LNCAP (cell line): ENCODE data around the gene TGDS.

ENCODE experiments used
- CTCF ChIP-seq: fragments of 450-650 bp; IDR thresholded peaks from 2 replicates; pipeline ENCODE4 v1.5.1; 2017; ENCODE audit warnings: mild to moderate bottlenecking

Gene TGDS

GRCh38 chr13:94595950-94596574, at the start of gene TGDS:
Gene TGDS, minus strand, starts transcription at chr13:94596152. Its CDS starts 16 bp downstream, at chr13:94596136.
- TF ChIP-seq CTCF = no peak

- TF ChIP-seq CTCF = no peak
These were observed 45.5 kb upstream of the TGDS start for GRCh38 chr13:94641409-94641941.

- TF ChIP-seq CTCF = no peak
These were observed 44.8 kb upstream of the TGDS start for GRCh38 chr13:94640721-94641120.

DNA sequence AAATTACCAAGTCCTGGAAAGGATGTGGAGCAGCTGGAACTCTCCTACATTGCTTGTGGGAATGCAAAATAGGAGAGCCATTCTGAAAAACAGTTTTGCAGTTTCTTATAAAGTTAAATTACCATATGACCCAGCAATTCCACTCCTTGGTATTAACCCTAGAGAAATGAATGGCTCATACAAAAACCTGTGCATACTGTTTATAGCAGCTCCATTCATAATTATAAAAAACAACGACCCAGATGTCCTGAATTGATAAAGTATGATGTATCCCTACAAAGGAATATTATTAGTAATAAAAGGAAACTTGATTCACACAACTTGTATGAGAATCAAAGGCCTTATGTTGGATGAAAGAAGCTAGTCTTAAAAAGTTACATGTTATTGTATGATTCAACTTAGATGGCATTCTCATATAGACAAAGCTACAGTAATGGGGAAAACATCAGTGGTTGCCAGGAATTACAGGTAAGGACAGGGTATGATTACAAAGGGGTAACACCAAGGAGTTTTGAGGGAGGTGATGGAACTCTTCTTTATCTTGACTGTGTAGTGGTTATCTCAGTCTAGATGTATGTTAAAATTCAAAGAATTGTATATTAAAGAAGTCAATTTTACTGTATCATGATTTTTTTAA, 41.1 kb upstream of the TGDS start:
- TF ChIP-seq CTCF = no peak

- TF ChIP-seq CTCF = no peak
These were observed 36.5 kb upstream of the TGDS start for GRCh38 chr13:94632226-94632980.

GRCh38 chr13:94630858-94631257, 34.9 kb upstream of the TGDS start:
- TF ChIP-seq CTCF = no peak

DNA sequence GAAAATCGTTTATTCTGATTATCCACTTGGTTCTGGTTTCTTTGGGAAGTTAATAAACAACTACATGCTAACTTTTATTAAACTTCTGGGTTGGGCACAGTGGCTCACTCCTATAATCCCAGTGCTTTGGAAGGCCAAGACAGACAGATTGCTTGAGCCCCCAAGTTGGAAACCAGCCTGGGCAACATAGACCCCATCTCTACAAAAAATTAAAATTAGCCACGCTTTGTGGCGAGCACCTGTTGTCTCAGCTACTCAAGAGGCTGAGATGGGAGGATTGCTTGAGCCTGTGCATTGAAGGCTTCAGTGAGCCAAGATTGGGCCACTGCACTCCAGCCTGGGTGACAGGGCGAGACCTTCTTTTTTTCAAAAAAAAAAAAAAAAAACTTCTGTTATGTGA, 27.4 kb upstream of the TGDS start:
- no peak for TF ChIP-seq CTCF
